ENCODE data around the gene APOA4. TPM values are rescaled to one million over a fixed set of nuclear protein-coding genes. Genes with fewer than 3 reads are reported as not detected.

APOA4 gene
- total and polyA plus RNA-seq, 5 donors: 0.05 TPM; not detected in 4

DNA sequence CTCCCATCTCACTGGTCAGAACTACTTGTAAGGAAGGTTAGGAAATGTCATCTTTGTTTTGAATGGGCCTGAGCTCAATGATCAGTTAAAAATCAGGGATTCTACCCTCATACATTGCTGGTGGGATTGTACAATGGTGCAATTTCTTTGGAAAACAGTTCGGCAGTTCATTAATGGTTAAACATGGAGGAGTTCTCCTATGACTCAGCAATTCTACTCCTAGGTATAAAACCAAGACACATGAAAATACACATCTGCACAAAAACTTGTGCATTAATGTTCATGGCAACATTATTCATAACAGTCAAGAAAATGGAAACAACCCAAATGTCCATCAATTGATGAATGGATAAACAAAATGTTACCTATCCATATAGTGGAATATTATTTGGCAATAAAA, 26.6 kb downstream of the APOA4 start:
- peaks cover 2% of the 10 kb centered on the region for H3K27me3 ChIP-seq (ENCODE audit: control insufficient read depth, insufficient read depth)
- H3K4me3 ChIP-seq (ENCODE audit: low read length): no peak overlapping the region
- intact Hi-C loops (cut with DNase I): loop anchor here in 3 of 4 donors (5.0 to 10.0 kb wide), 2 partner anchors 311 to 428 kb away; no protein-coding TSS in a partner anchor
- no peaks in the 10 kb centered on the region for H3K4me1 ChIP-seq (ENCODE audit: control insufficient read depth, insufficient read depth, low read length)
- ATAC-seq (no peak), DNase-seq (no peak)
- 93% methylated on average over 1 of the region's 1 CpG for WGBS
- no peak overlapping the region for H3K27ac ChIP-seq (ENCODE audit: low read length)
- H3K9me3 ChIP-seq (ENCODE audit: control insufficient read depth, low read length): no peaks in the 10 kb centered on the region

DNA sequence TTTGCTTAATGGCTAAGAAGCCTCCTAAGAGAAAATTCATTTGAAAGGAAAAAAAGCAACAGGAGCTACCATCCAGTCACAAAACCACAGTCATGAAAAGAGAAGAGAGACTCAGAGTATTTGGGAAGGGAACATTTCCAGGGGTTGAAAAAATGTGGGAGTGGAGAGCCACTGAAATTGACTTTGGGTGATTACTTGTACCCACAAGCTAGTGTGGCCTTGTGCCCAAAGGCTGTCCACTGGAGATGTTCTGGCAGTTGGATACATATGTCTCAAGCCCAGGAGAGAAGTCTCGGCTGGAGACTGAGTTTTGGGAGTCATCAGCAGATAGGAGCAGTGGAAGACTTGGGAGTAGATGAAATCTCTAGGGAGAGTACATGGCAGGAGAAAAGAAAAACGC, 28.3 kb downstream of the APOA4 start:
- Histone ChIP-seq H3K4me1 (ENCODE audit: control insufficient read depth, insufficient read depth, low read length) (no peaks in the 10 kb centered on the region), H3K27ac (ENCODE audit: low read length) (no peak overlapping the region), H3K9me3 (ENCODE audit: control insufficient read depth, low read length) (no peaks in the 10 kb centered on the region), H3K4me3 (ENCODE audit: low read length) (no peak overlapping the region), H3K27me3 (ENCODE audit: control insufficient read depth, insufficient read depth) (peaks cover 2% of the 10 kb centered on the region)
- 79% methylated on average over 2 of the region's 2 CpGs for WGBS
- intact Hi-C loops (cut with DNase I): loop anchor here (5.0 to 10.0 kb wide), 3 partner anchors 42 to 430 kb away; partner anchors contain the start of gene APOA1 (in 3 of the 4)
- DNase-seq: no peak
- ATAC-seq: no peak

DNA sequence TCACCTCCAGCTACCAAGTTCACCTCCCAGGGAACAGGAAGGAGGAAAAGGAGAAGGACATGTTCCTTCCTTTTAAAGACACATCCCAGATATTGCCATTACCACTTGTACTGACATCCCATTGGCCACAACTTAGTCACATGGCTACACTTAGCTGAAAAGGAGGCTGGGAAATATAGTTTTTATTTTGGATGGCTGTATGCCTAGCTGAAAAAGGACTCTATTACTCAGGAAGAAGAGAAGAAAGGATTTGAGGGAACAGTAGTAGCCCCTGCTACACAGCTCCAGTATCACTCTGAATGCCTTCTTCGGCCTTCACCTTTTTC, 29.4 kb downstream of the APOA4 start:
- no peaks in the 10 kb centered on the region for H3K9me3 ChIP-seq (ENCODE audit: control insufficient read depth, low read length)
- intact Hi-C loops (cut with DNase I): loop anchor here (5.0 to 10.0 kb wide), 3 partner anchors 44 to 431 kb away; partner anchors contain the start of gene APOA1 (in 3 of the 4)
- WGBS: 94% methylated on average over 1 of the region's 1 CpG
- ATAC-seq: no peak
- no peak overlapping the region for H3K4me3 ChIP-seq (ENCODE audit: low read length)
- DNase-seq: no peak
- peaks cover 2% of the 10 kb centered on the region for H3K27me3 ChIP-seq (ENCODE audit: control insufficient read depth, insufficient read depth)
- no peak overlapping the region for H3K27ac ChIP-seq (ENCODE audit: low read length)
- H3K4me1 ChIP-seq (ENCODE audit: control insufficient read depth, insufficient read depth, low read length): no peaks in the 10 kb centered on the region

DNA sequence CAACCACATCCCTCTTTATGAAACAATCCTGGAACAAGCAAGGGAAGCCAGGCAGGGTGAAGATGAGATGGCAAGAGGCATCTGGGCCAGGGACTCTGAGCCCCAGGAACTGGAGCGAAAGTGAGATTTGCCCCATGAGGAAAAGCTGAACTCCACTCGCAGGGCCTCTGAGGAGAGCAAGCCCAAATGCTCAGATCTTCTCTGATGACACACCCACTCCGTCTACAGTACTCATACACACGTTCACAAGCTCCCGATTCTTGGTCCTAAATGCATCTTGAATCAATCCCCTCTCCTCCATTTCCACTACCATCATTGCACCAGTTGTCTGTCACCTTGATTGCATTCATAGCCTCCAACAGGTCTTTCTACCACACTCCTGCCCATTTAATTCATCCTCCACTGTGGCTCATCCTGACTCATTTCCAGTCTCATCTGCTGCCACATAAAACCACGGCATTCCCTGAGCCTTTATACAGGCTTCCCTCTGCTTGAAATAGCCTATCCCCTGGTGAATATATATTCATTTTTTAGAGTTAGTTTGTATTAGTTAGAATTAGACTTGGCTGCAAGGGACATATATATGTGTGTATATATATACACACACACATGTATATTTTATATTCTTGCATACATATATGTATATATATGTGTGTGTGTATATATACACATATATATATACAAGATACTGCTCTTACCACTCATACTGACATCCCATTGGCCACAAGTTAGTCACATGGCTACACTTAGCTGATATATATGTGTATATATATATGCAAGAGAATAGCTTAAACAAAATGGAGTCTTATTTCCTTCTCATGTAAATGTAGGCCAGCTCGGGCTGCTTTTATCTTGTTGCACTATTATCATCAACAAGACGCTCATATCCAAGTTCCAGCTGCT, 30.0 kb downstream of the APOA4 start:
- 71% methylated on average over 8 of the region's 8 CpGs for whole genome bisulfite sequencing
- H3K4me3 ChIP-seq (ENCODE audit: low read length): no peak overlapping the region
- intact Hi-C loops (cut with DNase I): loop anchor here (5.0 to 10.0 kb wide), 3 partner anchors 44 to 432 kb away; partner anchors contain the start of gene APOA1 (in 3 of the 4)
- ATAC-seq (no peak), DNase-seq (no peak)
- H3K9me3 ChIP-seq (ENCODE audit: control insufficient read depth, low read length): no peaks in the 10 kb centered on the region
- H3K27ac ChIP-seq (ENCODE audit: low read length): no peak overlapping the region
- peaks cover 2% of the 10 kb centered on the region for H3K4me1 ChIP-seq (ENCODE audit: control insufficient read depth, insufficient read depth, low read length)
- H3K27me3 ChIP-seq (ENCODE audit: control insufficient read depth, insufficient read depth): no peaks in the 10 kb centered on the region

DNA sequence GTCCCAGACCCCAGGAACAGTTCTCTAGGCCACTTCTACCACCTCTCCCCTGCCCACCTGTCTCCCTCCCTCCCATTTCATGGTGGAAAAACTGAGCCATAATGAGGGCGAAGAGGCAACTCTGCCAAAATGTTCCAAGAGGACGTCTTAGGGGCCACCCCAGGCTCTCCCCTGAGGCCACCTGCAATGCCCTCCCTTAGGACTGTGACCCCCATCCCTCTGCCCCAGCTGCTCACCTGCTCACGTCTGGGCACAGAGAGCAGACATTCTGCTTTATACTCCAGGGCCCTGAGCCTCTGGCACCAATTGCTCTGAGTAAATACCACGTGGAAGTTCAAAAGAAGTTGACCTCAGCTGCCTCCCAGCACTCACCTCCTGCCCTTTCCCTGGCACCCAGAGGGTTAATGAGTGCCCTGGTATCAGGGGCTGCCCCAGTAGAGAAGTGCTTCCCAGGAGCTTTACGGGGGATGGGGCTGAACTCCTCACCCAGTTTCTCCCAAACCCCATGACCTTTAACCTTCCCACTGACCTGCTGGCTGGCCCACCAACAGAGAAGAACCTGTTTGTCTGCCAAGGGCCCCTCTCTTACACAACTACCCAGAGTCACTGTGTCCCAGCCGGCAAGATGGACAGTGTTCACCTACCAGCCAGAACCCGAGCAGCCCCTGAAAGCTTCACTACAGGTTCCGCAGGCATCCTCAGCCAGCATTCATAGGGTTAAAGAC, 30.8 kb downstream of the APOA4 start:
- no peak for ATAC-seq
- WGBS: 78% methylated on average over 8 of the region's 8 CpGs

DNA sequence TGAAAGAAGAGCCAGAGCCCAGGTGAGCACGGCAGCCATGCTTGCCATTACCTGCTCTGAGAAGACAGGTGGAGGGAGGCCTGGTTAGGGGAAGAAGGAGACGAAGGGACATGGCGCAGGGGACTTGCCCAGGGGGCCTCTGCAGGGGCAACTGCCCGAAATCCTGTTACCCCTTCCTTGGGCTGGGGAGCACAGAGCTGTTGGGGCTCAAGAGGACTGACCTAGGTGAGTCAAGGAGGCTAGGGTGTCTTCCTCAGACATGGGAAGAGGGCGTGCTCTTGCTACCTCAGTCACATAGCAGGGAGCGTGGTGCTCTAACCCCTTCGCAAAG, 31.3 kb downstream of the APOA4 start, which contains the start of gene APOA5:
APOA5 (minus strand) TSS at position 67 of the 331 bp plus-strand sequence; CDS start at position 48, 19 bp downstream.
- Histone ChIP-seq H3K27ac (ENCODE audit: low read length) (no peak within 1 kb of the TSS), H3K4me3 (ENCODE audit: low read length) (no peak within 1 kb of the TSS), H3K9me3 (ENCODE audit: control insufficient read depth, low read length) (no peaks in the 10 kb centered on the region), H3K4me1 (ENCODE audit: control insufficient read depth, insufficient read depth, low read length) (peaks cover 3% of the 10 kb centered on the region), H3K27me3 (ENCODE audit: control insufficient read depth, insufficient read depth) (no peaks in the 10 kb centered on the region)
- no peak for DNase-seq
- intact Hi-C loops (cut with DNase I): loop anchor here (2.0 to 10.0 kb wide), 4 partner anchors 46 to 433 kb away; partner anchors contain the start of gene APOA1 (in 3 of the 4)
- 88% methylated on average over 7 of the region's 7 CpGs for WGBS
- ATAC-seq: no peak

More for the DNA sequence above, 30.8 kb downstream of the APOA4 start:
- Histone ChIP-seq H3K4me3 (ENCODE audit: low read length) (no peak overlapping the region), H3K27ac (ENCODE audit: low read length) (no peak overlapping the region), H3K4me1 (ENCODE audit: control insufficient read depth, insufficient read depth, low read length) (peaks cover 2% of the 10 kb centered on the region), H3K27me3 (ENCODE audit: control insufficient read depth, insufficient read depth) (no peaks in the 10 kb centered on the region), H3K9me3 (ENCODE audit: control insufficient read depth, low read length) (no peaks in the 10 kb centered on the region)
- DNase-seq: no peak
- intact Hi-C loops (cut with DNase I): loop anchor here (5.0 to 10.0 kb wide), 3 partner anchors 45 to 432 kb away; partner anchors contain the start of gene APOA1 (in 3 of the 4)

DNA sequence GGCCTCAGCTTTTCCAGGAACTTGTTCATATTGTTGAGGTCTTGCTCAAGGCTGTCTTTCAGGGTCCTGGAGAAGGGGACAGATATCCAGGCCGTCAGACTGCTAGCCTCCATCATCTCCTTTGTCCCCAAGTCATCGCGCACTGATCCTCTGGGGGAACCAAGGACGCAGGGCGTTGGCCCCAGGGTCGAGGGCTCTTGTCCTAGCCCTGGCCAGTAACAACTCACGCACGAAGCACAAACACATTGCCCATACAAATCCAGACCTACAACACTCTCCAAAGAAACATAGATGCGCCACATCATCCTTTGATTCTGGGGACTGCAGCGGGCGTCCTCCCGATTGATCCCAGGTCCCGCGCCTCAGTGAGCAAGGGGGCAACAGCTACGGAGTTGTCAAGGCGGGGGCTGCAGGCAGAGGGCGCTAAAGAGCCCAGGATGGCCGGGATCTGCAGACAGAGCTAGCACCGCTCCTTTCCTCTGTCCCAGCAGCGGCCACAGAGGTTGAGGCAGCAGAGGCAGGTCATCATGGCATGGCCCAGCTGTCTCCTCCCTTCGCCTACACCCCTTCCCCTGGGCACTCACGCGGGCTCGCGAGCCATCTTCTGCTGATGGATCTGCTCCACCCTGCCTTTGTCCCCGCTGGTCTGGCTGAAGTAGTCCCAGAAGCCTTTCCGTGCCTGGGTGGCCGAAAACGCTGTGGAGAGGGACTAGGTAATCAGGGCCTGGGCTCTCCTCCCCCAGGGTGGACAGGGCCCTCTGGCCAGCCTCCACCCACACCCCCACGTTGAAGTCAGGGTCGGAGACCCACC, 31.9 kb downstream of the APOA4 start:
- intact Hi-C loops (cut with DNase I): loop anchor here (2.0 to 10.0 kb wide), 4 partner anchors 46 to 434 kb away; partner anchors contain the start of gene APOA1 (in 3 of the 4)
- peak; percentile 70 for ATAC-seq
- Histone ChIP-seq H3K4me1 (ENCODE audit: control insufficient read depth, insufficient read depth, low read length) (peaks cover 3% of the 10 kb centered on the region), H3K27ac (ENCODE audit: low read length) (no peak overlapping the region), H3K9me3 (ENCODE audit: control insufficient read depth, low read length) (no peaks in the 10 kb centered on the region), H3K27me3 (ENCODE audit: control insufficient read depth, insufficient read depth) (no peaks in the 10 kb centered on the region), H3K4me3 (ENCODE audit: low read length) (no peak overlapping the region)
- peak; percentile 79 to 92 (median 92) for DNase-seq
- 25% methylated on average over 31 of the region's 31 CpGs for WGBS

DNA sequence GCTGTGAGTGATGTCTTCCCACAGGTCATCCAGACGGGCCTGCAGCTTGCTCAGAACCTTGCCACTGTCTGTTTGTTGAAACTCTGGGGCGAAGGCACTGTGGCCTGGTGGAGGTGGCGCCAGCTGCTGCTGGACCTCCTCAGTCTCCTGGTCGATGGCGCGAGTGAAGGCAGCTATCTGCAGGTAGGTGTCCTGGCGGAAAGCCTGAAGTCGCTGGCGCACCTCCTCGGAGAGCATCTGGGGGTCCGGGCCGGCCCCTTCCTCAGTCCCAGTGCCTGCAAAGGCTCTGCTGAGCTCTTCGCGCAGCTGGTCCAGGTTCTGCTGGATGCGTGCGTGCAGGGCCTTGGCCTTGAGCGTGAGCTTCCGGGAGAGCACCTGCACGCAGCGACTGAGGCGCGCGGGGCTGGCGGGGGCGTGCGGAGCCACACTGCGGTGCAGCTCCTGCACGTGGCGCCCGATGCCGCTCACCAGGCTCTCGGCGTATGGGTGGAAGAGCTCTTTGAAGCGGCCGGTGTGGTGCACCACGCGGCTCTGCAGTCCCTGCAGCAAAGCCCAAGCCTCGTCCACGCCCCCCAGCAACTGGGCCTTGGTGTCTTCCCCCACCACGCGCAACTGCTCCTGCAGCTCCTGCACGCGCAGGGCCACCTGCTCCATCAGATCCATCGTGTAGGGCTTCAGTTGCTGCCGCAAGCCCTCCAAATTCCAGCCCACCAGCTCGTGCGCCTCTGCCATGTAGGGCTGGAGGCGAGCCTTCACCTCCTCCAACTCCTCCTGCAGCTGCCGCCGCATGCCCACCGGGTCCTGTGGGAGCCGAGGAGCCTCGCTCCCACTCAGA, 32.7 kb downstream of the APOA4 start:
- no peaks in the 10 kb centered on the region for H3K27me3 ChIP-seq (ENCODE audit: control insufficient read depth, insufficient read depth)
- WGBS: 80% methylated on average over 53 of the region's 53 CpGs
- H3K4me1 ChIP-seq (ENCODE audit: control insufficient read depth, insufficient read depth, low read length): peaks cover 3% of the 10 kb centered on the region
- ATAC-seq (no peak), DNase-seq (peak in 2 of 3 donors; percentile 65 to 71)
- no peak overlapping the region for H3K27ac ChIP-seq (ENCODE audit: low read length)
- H3K4me3 ChIP-seq (ENCODE audit: low read length): no peak overlapping the region
- H3K9me3 ChIP-seq (ENCODE audit: control insufficient read depth, low read length): no peaks in the 10 kb centered on the region
- intact Hi-C loops (cut with DNase I): loop anchor here (2.0 to 10.0 kb wide), 4 partner anchors 47 to 434 kb away; partner anchors contain the start of gene APOA1 (in 3 of the 4)

DNA sequence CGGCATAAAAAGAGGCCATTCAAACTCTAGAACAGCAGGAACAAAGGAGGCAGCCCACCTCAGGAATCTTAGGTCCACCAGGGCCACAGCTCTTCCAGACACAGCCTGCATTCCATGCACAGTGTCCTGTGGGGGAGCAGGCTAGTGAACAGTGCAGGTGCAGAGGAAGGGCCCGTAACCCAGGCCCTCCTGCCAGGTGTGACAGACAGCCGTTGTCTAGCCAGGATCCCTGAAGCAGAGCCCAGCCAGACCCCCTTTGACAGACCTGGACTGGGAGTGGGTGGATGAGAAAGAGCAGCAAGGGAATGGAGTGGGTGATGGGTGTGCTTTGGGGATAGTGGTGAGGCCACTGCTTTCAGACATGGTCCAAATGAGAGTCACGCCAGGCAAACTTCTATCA, 34.1 kb downstream of the APOA4 start:
- Histone ChIP-seq H3K9me3 (ENCODE audit: control insufficient read depth, low read length) (no peaks in the 10 kb centered on the region), H3K4me3 (ENCODE audit: low read length) (no peak overlapping the region), H3K4me1 (ENCODE audit: control insufficient read depth, insufficient read depth, low read length) (peaks cover 3% of the 10 kb centered on the region), H3K27ac (ENCODE audit: low read length) (no peak overlapping the region), H3K27me3 (ENCODE audit: control insufficient read depth, insufficient read depth) (no peaks in the 10 kb centered on the region)
- DNase-seq (no peak), ATAC-seq (no peak)
- intact Hi-C loops (cut with DNase I): no loop called here
- 89% methylated on average over 4 of the region's 4 CpGs for WGBS

DNA sequence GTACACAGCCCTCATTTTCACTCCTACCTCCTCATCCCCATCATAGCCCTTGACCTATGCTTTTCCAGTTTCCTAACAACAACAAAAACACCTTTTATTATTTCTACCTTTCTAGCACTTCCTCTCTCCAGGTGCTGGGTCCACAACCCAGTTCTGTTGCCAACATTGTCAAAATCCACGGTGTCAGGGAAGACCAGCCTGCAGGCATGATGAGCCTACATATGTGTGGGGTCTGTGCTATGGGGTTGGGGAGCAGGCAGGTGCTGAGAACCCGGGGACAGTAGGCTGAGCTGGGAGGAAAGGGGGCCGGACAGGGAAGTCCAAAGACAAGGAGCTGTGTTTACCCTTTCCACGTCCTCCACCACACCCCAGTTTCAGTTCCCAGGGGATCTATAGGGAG, 34.6 kb downstream of the APOA4 start:
- no peak for ATAC-seq
- 58% methylated on average over 4 of the region's 4 CpGs for WGBS
- H3K27me3 ChIP-seq (ENCODE audit: control insufficient read depth, insufficient read depth): no peaks in the 10 kb centered on the region

More for the DNA sequence above, 34.6 kb downstream of the APOA4 start:
- Histone ChIP-seq H3K27ac (ENCODE audit: low read length) (peak overlapping the region; percentile 96), H3K4me1 (ENCODE audit: control insufficient read depth, insufficient read depth, low read length) (peaks cover 3% of the 10 kb centered on the region), H3K4me3 (ENCODE audit: low read length) (peak overlapping the region; percentile 99), H3K9me3 (ENCODE audit: control insufficient read depth, low read length) (no peaks in the 10 kb centered on the region)
- intact Hi-C loops (cut with DNase I): no loop called here
- DNase-seq: no peak

Data from right cardiac atrium (tissue), 5 donors.